Measurements from ENCODE around the gene MRPS7.

DNA sequence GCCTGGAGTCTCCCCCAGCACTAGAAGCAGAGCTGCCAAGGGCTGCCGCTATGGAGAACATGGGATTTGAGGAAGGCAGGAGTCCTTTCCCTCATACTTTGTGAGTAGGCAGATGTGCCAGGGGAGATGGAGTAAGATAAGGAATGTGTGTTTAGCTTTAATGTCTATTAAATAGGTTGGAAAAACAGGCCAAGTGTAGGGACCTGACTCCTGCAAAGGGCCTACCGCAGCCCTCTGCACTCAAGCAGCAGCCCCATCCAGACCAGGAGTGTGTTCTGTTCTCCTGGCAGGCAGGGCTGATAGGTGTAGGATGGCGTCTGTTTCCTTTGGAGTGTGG is 11.1 kb downstream of the MRPS7 start:
- TF ChIP-seq, protein P1, sequence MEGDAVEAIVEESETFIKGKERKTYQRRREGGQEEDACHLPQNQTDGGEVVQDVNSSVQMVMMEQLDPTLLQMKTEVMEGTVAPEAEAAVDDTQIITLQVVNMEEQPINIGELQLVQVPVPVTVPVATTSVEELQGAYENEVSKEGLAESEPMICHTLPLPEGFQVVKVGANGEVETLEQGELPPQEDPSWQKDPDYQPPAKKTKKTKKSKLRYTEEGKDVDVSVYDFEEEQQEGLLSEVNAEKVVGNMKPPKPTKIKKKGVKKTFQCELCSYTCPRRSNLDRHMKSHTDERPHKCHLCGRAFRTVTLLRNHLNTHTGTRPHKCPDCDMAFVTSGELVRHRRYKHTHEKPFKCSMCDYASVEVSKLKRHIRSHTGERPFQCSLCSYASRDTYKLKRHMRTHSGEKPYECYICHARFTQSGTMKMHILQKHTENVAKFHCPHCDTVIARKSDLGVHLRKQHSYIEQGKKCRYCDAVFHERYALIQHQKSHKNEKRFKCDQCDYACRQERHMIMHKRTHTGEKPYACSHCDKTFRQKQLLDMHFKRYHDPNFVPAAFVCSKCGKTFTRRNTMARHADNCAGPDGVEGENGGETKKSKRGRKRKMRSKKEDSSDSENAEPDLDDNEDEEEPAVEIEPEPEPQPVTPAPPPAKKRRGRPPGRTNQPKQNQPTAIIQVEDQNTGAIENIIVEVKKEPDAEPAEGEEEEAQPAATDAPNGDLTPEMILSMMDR (conservative IDR thresholded peaks at IDR 0.05; ENCODE audit: low read length), result no peak
- TF ChIP-seq EZH2phosphoT487 (IDR thresholded peaks at IDR 0.05; ENCODE audit: borderline replicate concordance), result no peak
